ENCODE measurements around the gene GPLD1.

DNA sequence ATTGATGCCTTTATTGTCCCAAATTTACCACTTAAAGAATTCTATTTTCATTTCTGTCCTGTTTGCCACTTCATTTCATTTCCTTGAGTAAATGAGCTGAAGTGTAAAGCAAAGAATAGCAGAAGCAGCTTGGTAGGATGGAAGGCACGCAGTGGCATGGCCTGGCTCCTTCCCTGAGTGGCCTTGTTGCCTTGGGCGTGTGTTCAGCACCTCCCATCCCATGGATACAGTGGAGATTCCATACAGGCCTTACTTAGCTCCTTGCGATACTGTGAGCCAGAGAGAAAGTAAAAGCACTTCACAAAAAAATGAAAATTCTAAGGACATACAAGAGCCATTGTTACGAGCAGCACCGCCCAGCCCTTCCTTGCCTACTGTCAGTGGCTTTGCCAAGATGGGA, 45.0 kb upstream of the GPLD1 start:
- TF ChIP-seq, protein P1, sequence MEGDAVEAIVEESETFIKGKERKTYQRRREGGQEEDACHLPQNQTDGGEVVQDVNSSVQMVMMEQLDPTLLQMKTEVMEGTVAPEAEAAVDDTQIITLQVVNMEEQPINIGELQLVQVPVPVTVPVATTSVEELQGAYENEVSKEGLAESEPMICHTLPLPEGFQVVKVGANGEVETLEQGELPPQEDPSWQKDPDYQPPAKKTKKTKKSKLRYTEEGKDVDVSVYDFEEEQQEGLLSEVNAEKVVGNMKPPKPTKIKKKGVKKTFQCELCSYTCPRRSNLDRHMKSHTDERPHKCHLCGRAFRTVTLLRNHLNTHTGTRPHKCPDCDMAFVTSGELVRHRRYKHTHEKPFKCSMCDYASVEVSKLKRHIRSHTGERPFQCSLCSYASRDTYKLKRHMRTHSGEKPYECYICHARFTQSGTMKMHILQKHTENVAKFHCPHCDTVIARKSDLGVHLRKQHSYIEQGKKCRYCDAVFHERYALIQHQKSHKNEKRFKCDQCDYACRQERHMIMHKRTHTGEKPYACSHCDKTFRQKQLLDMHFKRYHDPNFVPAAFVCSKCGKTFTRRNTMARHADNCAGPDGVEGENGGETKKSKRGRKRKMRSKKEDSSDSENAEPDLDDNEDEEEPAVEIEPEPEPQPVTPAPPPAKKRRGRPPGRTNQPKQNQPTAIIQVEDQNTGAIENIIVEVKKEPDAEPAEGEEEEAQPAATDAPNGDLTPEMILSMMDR (IDR thresholded peaks at IDR 0.05; ENCODE audit: low read depth, low read length, poor library complexity, severe bottlenecking), result no peak
- no peak for TF ChIP-seq EZH2phosphoT487 (IDR thresholded peaks at IDR 0.05; ENCODE audit: borderline replicate concordance, low read length)
